CD4-positive, alpha-beta T cell treated with Interleukin-6 for 4 hours (primary cell): ENCODE results near the gene MAPRE2.

Source experiments
- DNase-seq: peaks from one replicate; pipeline ENCODE4 v3.0.0-alpha.2; 2020; ENCODE audit warnings: mixed read lengths

Gene MAPRE2

DNA sequence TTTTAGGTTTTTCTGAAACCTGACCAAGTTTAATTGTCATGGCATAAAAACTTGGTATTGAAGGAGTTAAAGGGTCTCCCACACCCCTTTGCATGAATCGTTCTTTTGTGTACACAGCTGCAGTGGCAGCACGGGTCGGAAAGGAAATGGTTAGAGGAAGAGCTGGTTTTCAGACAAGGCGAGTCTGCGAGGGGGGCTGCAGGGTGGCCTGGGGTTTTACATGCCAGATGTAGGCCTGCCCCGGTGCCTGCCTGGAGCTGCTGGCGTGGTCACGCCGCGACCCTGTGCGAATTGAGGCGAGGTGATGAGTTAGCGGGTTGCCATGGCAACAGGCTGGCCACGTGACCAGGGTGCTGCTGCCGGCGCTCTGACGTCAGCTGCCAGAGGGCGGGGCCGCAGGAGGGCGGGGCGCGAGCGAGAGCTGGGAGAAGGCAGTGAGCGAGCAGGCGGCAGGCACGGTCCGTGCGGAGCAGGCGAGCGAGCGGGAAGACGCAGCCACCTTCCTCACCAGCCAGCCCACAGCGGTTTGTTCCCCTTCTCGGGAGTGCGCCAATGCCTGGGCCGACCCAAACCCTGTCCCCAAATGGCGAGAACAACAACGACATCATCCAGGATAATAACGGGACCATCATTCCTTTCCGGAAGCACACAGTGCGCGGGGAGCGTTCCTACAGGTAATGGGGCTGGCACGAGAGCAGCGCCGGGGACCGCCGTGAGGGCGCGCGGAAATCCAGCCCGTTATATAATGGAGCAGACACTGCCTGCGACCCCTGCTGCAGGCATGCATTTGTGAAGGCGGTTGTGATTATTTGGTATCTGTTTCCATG is at the start of gene MAPRE2:
TSS of gene MAPRE2 (plus strand) at position 426 of the 827 bp plus-strand sequence. CDS start at position 553, 127 bp downstream.
- peak; percentile 100 for DNase-seq

DNA sequence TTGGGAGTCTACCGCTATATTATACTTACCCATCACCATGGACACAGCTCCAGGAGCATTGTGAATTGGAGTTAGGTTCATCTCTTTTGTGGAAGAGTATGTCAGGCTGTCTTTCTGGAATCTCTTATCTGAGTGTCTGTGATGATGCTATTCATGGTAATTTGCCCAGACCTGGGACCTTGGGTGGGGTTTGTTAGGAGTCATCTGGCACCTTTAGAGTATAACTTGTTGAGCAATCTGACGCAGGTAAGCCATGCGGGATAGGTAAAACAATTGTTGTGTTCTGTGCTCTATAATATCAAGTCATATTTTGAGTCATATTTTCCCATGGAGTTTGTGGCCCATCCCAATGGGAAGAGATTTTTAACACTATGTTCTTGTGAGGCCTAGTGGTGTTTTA is 49.7 kb upstream of the MAPRE2 start:
- no peak for DNase-seq

DNA sequence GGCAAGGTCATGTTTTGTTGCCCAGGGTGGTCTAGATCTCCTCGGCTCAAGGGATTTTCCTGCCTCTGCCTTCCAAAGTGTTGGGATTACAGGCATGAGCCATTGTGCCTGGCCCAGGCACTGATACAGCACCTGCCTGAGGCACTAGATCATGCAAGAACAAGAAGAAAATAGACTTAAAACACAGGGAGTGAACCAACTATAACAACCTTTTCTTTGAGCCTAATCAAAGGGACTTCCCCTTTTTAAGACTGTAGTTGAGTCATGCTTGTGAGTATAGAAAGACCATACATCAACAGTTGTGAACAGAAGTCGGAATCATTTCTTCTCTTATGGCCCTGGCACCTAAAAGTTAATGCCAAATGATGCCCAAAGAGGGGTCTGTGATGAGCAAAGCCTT is 47.9 kb upstream of the MAPRE2 start:
- DNase-seq: no peak

DNA sequence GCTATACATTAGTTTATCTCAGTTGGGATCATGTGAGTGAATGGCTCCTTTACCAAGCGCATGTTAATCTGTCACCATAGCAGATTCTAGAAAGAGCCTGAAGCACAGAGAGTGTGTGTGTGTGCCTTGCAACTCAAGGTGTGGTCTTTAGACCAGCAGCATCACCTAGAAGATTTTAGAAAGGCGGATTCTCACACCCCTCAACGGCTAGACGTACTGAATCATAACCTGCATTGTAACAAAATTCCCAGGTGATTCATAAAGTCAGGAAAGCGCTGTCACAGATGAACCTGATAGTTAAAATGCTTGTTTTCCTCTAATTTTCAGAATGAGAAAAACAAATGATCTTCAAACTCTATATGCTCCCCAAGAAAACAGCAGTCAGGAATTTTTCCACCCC is 45.5 kb upstream of the MAPRE2 start:
- no peak for DNase-seq

DNA sequence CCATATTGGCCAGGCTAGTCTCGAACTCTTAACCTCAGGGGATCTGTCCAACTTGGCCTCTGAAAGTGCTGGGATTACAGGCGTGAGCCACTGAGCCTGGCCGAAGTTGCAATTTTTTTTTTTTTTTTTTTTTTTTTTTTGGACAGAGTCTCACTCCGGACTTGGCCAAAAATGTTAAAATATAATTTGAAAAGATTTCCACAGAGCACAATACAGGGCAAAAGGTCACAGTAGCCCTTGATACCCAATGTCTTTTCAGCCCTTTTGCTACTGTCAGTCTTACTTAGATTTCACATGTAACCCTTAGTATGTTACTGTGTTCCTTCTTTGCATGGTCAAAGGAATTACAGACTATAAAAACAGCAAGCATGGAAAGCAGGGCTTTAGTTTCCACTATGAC is 42.6 kb upstream of the MAPRE2 start:
- no peak for DNase-seq

DNA sequence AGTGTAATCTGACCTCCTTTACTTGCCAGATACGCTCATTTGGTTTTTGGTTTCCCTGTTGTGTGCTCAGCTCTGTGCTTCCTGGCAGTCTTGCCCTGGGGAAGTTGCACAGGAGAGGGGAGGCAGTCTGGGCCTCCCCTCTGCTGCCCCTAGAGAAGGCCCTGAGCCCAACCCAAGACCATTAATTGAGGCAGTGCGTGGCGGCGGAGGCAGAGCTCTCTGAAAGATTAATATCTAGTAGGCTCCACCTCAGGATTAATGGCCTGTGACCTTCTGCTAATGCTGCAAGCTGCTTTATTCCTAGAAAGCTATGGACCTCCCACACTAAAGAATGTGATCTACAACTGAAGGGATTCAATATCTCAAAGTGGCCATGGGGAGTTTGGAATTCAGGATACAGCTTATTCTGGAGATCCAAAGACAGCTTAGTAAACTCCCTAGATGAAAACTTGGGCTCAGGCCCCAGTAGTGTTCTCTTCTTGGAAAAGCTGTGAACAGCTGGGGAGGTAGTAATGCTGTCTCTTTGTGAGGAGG is 41.4 kb upstream of the MAPRE2 start:
- DNase-seq: no peak

DNA sequence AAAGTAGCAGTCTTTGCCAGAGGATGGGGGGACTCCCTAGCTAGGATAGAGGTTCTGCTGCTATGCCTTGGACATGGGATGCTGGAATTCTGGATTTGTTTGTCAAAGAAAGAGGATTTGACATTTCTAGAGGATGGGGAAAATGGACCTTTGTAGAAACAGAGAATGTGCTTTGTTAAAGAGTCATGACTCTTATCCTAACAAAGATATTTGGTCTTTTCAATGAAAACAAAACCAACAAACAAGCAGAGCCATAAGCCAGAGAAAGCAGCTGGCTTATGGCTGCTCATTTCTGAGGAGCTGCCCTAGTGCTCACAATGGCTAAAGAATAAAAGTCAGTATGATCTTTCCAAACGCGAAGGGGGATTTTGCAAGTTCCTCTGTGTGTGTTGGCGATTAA is 40.8 kb upstream of the MAPRE2 start:
- DNase-seq: no peak

DNA sequence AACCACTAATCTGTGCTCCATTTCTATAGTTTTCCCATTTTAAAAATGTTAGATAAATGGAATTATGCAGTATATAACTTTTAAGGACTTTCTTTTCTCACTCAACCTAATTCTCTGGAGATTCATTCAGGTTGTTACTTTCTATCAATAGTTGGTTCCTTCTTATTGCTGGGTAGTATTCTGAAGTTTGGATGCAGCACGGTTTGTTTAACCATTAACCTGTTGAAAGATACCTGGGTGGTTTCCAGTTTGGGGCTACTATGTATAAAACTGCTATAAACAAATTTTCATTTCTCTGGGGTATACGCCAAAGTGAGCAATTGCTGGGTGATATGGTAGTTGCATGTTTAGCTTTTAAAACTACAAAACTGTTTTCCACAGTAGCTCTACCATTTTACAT is 39.1 kb upstream of the MAPRE2 start:
- no peak for DNase-seq

DNA sequence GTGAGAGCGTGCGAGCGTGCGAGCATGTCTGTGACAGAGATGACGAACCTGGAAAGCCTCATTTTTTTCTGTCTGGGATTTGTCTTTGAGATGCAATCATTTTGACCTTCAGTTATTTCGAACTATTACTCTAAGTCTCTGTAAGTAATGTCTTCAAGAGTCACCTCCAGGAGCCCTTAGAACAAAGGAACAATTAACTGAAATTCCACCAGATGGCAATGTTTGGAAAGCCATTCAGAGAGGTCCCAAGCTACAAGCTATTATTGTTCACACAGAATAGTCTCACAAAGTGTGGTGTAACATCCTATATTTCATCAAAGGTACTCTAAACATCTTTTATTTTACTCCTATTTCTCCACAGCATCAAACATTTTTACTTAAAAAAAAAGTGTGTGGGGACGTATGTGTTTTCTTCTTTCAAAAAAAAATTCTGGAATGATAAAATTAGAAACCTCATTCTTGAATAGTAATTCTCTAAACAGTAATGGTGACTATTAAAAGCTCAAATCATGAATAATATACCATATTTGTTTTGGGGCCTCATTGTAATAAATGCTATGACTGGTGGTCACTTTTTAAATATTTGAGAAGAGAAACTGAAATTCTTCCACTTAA is 35.1 kb upstream of the MAPRE2 start:
- no peak for DNase-seq

DNA sequence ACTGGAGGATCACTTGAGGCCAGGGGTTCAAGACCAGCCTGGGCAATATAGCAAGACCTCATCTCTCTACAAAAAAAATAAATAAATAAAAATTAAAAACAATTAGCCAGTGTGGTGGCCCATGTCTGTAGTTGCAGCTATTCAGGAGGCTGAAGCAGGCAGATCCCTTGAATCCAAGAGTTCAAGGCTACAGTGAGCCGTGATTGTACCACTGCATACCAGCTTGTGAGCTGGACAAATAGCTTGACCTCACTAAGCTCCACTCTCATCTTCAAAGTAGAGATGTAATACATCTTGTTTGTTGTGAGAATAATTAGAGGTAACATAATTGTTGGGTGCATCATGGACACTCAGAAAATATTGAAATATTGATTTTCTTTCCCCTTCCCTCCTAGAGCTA is 31.1 kb upstream of the MAPRE2 start:
- DNase-seq: no peak

DNA sequence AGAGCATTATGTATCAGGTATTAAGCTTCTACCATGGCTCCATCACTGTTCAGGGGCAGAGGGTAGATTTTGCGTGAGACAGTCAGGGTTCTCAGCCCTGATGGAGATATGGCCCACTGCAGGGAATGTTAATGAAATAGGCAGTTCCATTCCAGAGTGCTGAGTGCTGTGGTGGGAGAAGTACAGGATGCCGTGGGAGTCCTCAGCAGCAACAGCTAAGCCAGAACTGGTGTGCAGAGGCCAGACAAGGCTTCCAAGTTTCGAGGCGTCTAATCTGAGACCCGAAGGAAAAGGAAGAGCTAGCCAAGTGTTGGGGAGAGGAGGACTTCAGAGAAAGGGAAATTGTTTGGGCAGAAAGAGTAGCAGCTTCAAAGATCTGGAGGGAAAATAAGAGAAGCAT is 30.2 kb upstream of the MAPRE2 start:
- DNase-seq: no peak

DNA sequence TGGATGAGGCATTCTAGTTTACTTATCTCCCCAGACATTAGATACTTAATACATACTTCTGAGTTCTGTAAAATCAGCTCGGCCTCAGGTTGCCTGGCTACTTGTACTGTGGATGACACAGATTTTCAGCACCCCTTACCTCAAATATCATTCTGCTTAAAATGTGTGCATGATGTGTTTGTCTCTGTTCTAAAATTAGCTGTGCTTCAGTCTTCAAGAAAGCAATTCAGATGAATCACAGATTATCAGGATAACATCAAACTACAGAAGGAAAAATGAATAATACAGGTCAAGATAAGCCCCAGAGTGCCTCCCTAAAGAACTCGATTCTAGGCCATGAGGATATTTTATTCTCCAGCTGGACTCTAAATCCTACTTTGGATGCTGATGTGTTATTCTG is 21.3 kb upstream of the MAPRE2 start:
- DNase-seq: no peak

DNA sequence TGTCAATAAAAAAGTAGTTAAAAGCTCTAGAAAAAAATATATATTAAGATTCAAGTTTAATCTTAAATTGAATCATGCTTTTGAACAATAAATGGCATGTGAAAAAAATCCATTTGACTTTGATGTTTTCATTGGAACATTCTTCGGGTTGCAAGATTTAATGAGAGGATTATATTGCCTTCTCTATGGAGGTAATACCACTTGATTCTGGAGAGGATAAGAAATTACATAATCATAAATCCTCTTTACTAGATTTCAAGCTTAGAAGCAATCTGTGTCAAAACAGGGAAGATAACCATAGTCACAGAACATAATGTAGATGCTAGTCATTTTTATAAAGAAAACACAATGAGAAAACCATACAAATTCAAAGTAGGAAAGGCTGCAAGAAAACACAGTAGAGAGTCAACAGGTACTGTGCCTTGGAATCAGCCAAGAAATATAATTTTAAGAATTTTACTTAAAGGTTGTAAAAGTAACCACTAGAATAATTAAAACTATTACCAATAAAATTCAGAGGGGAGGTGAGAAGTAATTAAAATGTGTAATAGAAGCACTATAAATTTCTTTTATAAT is 18.7 kb upstream of the MAPRE2 start:
- no peak for DNase-seq

DNA sequence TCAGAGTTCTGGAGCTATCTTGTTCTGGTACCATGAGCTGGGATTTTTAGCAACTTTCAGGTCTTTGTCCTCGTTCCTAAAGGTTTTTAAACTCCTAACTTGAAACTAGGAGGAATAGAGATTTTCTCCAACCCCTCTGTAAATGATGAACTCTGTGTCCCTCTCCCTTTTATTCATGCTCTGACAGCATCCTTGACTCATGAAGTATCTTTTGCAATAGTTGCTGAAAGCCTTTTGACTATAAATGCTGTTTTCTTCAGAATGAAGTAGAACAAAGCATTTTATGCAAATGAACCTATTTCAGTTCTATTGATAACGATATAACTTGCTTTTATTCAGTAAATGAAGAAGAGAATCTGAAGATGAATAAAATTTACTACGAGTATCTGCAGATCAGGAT is 17.0 kb upstream of the MAPRE2 start:
- no peak for DNase-seq

DNA sequence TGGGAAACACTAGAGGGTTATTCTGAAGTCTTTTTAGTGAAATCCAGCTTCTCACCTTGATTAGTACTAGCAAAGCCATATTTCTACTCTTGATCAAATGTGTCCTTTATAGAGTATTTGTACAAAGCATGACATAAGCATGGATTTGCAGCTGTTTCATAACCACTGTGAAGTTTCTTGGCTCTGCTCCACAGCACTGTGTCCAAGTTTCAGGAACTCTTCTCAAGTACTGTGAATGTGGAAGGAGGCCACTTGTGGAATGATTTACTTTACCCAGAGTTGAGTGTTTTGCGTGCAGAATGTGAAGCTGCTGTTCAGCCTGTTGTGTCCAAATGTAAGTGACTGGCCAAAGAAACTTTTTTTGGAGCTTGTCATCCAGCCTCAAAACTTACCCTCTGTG is 16.2 kb upstream of the MAPRE2 start:
- no peak for DNase-seq

DNA sequence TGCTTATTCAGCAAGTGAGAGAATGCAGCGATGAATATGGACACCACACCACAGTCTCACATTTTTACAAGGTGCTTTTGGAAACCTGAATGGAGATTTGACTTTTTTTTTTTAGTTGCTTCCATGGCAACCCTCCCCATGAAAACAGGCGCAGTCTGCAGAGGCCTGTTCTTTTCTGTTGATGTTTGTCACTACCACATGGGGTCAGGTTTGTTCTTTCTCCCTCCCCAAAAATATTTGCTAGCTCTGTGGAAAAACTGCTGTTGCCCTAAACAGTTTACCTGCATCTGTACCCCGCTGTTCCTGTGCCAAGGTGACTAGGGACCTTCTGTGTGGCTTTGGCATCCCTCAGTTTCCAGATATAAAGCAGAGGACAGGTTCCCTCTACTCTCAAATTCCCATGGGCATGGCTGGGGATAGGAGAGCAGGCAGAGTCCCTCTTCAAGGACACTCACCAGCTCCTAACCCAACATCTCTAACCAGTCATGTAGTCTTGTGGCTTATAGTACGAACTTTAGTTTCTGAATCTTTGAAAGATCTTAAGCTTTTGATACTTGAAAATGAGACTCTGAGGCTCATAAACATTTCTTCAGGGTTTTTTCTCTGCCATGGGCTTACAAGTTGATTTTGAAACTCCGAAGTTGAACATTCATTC is 14.7 kb upstream of the MAPRE2 start:
- peak; percentile 38 for DNase-seq

DNA sequence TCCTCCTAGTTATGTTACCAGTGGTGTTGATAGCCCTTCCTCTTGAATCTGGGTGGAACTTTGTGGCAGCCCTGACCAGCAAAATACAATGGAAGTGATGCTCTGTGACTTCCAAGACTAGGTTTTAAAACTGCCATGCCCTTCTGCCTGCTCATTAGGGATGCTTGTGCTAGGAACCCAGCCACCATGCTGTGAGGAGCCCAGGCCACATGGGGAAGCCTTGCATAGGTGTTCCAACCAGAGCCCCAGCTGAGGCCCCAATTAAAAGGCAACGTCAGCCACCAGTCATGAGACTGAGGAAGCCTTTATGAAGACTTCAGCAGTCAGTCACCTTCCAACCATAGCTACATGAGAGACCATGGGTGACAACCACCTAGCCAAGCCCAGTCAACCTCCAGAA is 14.0 kb upstream of the MAPRE2 start:
- DNase-seq: peak; percentile 46

DNA sequence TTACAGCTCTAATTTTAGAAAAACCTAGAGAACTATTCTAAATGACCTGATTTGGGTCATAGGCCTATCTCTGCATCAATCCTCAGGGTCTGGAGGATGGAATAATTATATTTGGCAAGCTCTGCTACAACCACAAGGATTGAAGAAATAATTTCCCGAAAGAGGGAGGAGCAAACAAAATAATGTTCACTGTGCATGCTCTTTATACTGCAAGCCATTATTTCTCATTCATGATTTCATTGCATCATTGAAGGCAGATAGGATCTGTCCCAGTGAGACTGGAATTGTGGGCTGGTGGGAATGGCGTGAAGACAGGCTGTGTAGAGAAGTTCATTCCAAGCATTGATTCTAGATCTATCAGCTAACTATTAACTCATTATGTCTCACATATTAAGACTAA is 12.7 kb upstream of the MAPRE2 start:
- DNase-seq: no peak

DNA sequence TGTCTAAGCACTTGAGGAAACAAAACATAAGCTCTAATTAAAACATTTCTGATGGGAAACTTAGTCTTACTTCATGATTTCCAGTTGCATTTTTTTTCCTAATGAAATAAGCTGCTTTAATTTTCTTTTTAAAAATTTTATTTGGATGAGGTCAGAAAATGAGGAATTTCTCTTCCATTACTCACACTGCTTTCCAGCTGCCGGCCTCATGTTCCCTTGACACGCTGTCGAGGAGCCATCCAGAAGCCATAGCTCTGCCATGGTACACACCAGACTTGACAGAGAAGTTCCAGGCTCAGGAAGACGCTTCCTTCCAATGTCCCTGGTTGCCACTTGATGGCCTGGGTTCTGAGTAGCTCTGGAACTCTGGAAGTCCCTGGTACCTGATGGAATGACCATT is 12.1 kb upstream of the MAPRE2 start:
- DNase-seq: no peak

DNA sequence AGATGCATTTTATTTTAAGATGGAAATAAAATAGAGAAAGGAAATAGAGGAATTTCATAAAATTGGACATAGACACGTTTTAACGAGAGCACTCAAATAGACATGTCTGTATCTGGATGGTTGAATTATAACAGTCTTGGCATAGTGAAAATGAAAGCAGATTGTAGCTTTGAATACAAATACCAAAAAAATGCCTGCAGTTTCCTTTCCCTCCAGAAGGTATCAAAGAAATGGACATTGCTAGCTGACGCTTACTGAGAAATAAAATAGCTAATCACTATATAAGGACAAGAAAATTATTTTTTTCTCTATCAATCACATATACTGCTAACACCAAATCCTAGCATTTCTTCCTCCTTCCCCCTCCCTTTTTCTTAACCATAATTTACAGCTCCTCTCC is 11.4 kb upstream of the MAPRE2 start:
- no peak for DNase-seq

DNA sequence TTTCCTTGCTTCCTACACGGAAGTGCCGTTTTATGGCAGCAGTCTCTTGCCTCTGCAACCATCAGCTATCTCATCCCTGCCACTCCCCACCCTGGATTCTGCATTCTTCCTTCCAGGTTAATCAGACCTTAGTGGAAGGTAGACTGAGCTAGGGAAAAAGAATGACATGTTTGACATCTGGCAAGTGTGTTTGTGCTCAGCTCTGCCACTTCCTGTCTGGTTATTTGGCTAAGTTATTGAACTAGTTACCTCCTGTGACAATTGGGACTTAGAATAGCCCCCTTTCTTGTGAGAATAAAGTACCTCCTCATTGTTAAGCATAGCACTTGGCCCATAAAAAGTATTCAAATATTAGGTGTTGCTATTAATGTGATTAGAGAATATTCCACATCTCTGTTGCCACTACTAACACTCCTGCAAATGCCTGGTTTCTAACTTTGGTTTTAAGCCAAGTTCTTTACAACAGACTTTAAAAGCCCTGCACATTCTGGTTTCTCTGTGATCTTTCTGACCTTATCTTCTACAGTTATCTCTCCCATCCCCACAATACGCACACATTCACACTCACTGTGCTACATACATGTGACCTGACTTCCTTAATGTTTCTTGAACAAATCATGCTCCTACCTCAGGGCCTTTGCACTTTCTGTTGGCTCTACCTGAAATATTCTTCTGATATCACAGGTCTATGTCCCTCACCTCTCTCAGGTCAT is 10.8 kb upstream of the MAPRE2 start:
- peak; percentile 50 for DNase-seq

DNA sequence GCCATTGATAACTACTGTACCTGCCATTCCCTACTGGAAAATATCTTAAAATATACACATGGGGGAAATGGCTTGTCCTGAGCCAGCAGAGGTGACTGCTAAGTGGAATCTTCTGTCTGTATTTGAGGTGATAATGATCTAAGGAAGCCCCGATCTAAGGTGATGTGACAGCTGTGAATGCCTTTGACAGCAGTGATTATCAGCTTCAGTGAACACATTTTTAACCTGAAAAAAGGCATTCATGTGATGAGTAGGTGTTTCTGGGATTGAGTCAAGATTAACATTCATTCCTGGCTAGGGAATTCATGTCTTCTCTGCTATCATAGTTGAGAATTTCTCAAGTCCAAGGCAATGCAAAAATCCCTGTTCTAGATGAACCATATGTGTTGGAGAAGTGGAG is 9.1 kb upstream of the MAPRE2 start:
- no peak for DNase-seq

DNA sequence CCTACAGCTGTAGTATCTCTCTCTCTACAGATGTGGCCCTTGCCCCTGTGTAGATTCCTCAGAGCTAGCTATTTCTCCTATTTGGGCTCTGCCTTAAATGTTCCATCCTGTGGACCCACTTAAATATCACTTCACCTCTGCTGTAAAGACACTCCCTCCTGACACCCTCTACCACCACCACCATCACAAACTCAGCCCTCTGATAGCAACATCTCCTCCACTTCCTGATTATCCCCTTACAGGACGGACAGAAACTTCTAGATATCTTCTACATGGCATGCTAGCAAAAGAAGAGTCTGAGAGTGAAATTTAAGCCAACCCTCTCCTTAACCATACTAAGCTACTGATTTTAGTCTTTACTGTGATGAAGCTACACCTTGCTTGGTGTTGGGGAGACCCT is 3.2 kb upstream of the MAPRE2 start:
- DNase-seq: no peak
